Mucosa of gallbladder (tissue), 1 donor: ENCODE measurements around the gene JAKMIP2. TPM values are rescaled to one million over a fixed set of nuclear protein-coding genes. Genes with fewer than 3 reads are reported as not detected.
"Not testable (repeated sequence)": the region's sequence is repeated elsewhere in the genome, so short reads cannot be mapped to it uniquely, and the experiment has no call there.

Source experiments
- DNase-seq: peaks from one replicate; pipeline ENCODE4 v3.0.0-alpha.2; 2020; ENCODE audit warnings: low spot score
- total RNA-seq: library from RNA; stranded (reverse); gene quantifications from one replicate; pipeline ENCODE4 v1.2.1, GENCODE V29; 2021
- donor health status: DM: no; HTN: no; CAD: no.

JAKMIP2 gene
- total RNA-seq = 1.8 TPM

DNA sequence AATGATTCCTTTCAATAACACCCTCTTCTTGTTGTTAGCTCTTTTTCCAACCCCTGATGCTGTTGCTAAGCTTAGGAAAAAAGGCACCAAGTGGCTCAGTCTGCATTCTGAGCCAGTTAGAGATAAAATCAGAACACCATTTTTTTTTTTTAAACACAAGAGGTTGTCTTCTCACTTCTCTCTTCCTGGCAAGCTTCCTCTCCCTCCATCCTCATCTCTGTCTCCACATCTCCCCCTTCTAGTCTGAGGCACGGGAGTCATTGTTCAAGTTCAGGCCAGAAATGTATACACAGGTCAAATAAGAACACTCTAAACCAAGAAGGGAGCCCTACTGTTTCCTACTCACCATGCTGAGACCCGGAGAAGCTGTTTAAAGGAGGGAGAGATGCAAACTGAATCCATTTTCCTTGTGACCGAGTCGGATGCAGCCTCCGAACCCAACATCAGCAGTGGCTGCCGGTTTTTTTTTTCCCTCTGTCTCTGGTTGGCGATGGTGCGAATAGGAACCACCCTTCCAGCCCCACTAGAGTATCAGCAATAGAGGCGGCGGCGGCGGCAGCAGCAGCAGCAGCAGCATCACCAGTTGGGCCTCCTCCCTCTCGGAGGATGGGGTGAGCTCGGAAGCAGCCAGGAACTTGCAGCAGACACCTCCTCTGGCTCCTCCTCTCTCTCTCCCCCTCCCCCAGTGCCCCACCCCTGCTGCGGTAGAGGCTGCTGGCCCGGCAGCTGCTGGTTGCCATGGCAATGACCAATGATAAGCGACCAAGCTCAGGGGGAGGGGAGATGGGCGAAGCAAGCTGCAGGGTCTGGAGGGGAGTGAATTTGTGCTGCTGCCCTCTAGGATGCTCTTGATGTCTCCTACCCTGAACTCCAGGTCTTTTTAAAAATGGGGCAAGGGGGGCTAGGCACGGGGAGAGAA is at the start of gene JAKMIP2:
JAKMIP2 (minus strand) TSS at position 619 of the 919 bp plus-strand sequence. CDS start 110,922 bp downstream, outside the sequence.
- peak; percentile 62 for DNase-seq

DNA sequence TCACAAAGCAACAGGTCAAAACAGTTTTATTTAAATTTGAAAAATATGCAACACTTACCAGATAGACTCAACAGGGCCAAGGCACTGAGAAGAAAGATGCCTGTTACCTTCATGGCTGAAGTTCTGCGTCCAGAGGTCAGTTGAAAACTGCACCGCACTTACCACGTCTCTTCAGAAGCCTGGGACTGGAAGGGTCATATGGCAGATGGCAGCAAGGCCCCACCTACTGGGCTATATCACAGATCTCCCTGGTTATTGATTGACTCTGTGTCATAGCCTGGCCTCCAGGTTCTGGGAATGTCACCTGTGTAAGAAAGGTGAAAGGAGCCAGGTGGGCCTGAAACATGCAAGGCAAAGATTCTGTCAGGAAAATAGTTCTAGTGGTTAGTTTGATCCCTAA is 48.9 kb upstream of the JAKMIP2 start, which contains the start of gene SPINK1:
SPINK1 (minus strand) TSS at position 207 of the 400 bp plus-strand sequence; CDS start at position 113, 94 bp downstream.
- peak; percentile 35 for DNase-seq

DNA sequence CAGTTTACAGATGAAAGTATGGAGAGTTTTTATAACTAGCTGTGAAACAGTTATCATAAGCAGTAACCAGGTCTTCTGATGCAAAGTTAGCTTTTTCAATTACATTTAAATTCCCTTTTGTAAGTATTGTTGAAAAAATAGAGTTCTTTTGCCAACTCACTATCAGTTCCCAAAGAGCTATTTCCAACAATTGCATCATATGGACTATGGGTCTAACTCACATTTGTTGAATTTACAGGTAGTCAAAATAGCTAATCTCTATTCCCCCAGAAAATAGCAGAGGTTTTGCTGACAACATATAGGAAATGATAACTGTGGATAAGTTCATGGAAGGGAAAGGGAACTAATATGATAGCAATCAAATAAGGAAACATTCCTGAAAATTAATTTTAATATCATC is 47.5 kb upstream of the JAKMIP2 start:
- DNase-seq = no peak

DNA sequence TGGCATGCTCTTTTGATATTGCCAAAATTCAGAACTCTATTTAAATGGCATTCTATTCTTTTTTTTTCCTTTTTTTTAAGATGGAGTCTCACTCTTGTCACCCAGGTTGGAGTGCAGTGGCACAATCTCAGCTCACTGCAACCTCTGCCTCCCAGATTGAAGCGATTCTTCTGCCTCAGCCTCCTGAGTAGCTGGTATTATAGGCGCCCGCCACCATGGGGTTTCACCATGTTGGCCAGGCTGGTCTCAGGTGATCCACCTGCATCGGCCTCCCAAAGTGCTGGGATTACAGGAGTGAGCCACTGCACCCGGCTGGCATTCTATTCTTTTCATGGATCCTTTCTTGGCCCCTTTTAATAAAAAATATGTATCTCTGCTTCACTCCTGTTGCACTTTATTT is 44.5 kb upstream of the JAKMIP2 start:
- not testable (repeated sequence) for DNase-seq

DNA sequence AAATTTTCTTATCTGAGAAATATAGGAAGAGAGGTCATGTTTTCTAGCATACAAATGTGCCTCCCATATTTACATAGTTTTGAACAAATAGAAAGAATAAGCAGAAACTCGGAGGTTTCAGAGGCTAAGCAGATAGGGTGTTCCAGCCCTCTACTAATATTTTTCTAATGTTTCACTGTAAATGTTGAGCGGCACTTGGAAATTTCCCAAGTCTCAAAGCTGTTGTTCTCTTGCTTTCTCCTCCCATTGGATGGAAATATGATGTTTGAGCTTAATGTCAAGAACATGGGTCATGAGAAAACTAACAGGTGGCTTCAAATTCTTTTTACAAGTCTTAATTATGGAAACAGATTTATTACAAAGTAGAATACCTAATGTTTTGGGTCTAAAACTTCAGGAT is 43.8 kb upstream of the JAKMIP2 start:
- no peak for DNase-seq

DNA sequence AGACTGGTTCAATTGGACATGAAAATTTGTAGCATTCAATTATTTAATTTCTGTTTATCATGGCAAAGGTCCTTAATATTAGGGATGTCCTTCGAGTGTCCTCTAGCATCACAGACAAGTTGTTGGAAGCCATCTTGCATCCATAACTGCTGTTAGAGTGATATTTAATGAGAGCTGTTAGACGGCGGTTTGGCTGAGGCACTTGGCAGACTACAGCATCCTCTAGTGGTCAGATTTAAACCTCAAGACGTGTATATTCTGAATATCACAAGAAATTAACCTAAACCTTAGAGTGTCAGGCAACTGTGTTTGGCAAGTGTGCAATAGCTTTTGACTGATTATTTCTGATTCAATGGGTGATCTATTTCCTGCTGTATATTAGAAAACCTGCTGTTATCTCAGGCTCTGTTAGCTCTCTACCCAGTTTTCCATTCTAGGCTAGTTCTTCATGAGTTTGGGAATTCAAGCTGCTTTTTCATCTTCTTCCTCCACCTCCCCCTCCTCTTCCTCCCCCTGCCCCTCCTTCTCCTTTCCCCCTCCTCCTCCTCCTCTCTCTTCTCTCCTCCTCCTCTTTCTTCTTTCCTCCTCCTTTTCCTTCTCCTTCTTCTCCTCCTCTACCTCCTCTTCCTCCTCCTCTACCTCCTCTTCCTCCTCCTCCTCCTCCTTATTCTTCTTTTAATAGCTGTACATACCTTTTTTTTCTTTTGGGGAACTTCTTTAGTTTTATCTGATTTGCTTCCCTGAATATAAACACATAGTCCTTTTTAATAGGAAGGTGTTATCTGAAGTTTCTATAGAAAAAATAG is 40.4 kb upstream of the JAKMIP2 start:
- DNase-seq = peak; percentile 47

DNA sequence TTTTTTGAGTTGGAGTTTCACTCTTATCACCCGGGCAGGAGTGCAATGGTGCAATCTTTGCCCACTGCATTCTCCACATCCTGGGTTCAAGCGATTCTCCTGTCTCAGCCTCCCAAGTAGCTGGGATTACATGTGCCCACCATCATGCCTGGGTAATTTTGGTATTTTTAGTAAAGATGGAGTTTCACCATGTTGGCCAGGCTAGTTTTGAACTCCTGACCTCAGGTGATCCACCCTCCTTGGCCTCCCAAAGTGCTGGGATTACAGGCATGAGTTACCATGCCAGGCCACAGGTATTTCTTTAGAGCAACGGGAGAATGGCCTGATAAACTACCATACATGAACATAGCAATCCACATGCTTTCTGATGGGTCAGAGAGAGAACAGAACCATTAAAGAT is 39.7 kb upstream of the JAKMIP2 start:
- DNase-seq = not testable (repeated sequence)

DNA sequence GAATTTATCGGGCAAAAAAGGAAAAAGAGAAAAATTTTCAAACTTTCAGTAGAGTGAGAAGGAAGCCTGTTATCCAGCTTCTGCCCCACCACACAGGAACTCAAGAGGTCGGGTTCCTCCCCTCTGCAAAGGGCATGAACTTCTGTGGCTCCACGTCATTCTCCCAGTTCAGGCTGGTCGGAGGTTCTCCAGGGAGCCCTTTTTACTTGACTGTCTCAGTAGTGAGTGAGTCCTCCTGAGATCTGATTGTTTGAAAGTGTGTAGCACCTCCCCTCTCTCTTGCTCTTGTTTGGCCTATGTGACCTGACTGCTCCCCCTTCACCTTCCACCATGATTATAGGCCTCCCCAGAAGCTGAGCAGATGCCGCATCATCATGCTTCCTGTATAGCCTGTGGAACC is 39.2 kb upstream of the JAKMIP2 start:
- no peak for DNase-seq

DNA sequence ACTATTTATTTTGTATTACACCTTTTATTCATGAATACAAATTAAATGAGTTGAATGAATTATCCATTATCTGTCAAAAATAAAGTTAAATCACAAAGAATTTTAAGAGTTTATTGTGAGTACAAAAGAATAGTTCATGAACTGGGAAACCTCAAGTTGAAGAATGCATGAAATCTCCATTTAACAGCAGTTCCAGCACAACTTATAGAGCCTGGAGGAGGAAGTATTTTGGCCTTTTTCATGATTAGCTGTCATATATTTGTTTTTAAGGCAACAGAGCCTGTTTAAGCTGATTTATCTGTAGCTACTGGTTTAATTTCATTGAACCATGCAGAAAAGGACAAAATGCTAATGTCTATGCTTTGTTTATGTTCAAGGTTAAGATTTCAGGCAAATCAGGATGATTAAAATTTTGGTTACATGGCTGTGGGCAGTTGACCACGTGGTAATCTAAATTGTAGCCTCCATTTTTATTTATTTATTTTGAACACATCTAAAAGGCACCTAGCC is 36.8 kb upstream of the JAKMIP2 start:
- DNase-seq = no peak

DNA sequence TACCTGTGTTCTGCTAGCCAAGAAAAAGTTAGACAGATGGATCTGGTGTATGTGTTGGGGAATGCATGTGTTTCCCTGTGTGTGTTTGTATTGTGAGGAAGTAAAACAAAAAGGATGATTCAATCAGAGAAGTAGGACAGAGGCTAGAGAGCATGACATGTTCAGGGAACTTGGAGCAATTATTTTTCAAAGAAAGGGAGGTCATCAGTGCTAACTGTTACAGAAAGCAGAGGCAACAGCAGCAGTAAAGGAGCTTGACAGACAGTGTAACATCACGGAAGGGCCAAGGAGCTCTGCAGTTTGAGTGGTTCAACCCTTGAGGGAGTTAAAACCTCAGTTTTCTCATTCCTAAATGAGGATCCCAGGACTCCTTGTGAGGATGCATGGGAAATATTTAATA is 35.8 kb upstream of the JAKMIP2 start:
- DNase-seq = no peak

DNA sequence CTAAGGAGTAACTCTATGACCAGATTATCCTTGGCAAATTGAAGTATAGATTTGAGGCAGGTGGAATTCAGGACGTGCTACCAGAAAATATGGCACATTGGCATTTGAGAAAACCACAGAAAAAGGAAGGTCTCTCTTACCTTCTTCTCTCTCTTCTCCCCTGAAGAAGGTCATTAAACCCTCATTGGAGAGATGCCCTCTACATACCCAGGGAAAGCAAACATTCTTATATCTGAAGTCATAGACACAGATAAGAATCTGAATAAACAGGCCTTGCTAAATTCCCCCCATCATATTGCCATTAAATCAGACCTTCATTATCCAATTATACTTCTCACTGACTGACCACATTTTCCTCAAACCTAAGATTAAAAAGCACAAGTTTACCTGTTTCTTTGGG is 31.2 kb upstream of the JAKMIP2 start:
- no peak for DNase-seq

DNA sequence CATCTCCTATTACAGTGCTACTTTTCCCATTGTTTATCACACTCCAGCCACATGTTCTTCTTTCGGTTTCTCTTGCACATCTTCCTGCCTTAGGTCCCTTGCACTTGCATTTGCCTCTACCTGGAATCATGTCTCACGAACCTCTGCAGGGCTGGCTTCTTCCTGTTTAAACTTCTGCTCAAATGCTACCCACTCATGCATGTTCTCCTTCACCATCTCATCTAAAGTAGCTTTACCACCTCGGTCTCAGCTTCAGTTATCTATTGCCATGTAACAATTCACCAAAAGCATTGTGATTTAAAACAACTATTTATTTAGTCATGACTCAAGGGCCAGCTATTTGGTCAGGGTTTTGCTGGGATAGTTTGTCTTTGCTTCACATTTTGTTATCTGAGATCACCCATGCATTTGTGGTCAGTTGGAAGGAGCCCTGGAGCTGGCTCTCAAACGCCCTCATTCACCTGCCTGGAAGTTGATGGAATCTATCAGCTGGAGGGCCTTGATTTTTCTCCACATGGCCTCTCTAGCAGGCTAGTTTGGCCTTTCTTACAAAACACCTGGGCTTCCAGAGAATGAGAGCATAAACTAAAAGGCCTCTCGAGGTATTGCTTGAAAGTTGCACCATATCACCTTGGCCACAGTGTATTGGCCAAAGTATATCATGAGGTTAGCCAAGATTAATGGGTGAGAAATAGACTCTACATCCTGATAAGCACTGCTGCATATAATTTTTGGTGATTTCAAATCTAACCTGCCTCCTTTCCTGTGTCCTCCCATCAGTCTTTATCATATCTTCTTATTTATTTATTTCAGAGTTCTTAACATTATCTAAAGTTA is 27.5 kb upstream of the JAKMIP2 start:
- DNase-seq = no peak

DNA sequence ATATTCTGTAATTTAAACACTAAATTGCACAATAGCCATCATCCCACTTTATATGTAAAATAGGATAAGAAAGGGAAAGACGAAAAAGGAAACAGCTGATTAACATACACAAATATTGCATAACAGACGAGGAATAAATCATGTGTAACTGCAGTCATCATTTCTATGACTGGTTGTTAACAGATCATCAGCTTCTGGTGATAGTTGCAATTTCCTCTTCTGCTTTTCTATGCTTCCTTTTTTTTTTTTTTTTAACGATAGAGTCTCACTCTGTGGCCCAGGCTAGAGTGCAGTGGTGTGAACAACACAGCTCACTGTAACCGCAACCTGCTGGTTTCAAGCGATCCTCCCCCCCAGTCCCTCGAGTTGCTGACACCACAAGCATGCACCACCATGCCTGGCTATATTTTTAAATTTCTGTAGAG is 22.5 kb upstream of the JAKMIP2 start:
- DNase-seq = peak; percentile 12

DNA sequence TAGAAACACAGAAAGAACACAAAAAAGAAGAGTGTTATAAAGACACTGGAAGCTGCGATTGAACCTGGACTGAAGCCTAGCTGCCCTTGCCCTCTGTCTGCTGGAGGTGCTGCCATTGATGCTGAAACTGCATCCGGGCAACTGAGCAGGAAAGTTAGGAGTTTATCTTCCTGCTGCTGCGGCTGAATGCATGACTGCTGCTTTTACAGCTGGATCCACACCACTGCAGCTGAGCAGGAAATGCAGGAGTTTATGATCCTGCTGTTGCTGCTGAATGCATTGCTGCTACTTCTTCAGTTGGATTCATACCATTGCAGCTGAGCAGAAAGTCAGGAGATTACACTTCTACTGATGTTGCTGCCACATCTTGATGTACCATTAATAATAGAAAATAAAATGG is 21.8 kb upstream of the JAKMIP2 start:
- DNase-seq = no peak

DNA sequence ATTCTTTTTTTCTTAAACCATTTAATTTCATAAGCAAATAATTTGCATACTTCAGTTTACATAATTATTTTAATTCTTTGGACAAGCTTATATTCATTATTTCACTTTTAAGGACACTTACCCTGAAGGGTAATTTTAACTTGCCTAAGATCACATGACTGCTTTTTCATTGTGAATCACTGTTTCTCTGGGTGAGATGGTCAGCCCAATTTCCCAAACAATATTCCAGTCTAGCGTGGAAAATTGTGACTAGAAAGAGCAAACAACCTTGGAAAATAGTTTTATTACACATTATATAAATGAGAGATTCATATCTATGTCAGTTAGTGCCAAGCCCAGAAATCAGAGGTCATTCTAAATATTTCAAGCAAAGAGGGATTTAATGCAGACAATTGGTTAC is 21.4 kb upstream of the JAKMIP2 start:
- no peak for DNase-seq

DNA sequence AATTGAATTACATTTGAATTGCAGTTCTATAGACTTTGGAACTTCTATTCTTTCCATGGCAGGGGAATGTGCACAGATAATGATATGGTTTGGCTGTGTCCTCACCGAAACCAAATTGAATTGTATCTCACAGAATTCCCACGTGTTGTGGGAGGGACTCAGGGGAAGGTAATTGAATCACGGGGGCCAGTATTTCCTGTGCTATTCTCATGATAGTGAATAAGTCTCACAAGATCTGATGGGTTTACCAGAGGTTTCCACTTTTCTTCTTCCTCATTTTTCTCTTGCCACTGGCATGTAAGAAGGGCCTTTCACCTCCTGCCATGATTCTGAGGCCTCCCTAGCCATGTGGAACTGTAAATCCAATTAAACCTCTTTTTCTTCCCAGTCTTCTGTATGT is 20.6 kb upstream of the JAKMIP2 start:
- DNase-seq = not testable (repeated sequence)

DNA sequence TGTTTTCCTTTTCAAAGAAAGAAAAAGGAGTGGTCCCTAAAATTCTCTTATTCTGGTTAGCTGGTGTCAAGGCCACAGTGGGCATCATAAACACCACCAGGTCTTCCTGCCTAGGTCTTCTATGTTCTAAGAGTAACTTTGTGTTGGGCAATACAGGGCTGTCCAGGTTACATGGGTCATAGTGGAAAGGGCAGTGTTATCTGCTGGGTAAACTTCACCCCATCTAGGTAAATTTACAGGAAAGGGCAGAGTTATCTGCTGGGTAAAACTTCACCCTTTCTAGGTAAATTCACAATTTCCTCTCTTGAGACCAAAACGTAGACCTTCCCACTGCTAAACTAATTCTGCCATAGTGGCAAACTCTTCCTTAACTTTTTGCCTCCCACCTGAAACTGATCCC is 18.9 kb upstream of the JAKMIP2 start:
- DNase-seq = no peak

DNA sequence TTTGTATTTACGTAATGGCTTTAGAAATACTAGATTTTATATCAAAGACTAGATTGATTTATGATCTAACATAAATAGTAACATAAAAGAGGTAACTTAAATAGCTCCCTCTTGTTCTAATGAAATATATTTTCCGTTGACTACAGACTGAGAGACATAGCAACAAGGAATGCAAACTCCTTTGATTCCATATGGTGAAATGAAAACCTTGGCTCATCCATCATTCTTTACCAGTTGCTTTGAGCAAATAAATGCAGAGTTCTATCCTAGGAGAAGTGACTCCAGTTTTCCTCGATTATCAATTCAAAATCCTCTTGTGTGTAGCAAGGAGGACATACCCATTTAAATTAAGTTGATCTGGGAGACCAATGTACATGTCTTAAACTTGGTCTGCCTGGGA is 18.0 kb upstream of the JAKMIP2 start:
- no peak for DNase-seq

DNA sequence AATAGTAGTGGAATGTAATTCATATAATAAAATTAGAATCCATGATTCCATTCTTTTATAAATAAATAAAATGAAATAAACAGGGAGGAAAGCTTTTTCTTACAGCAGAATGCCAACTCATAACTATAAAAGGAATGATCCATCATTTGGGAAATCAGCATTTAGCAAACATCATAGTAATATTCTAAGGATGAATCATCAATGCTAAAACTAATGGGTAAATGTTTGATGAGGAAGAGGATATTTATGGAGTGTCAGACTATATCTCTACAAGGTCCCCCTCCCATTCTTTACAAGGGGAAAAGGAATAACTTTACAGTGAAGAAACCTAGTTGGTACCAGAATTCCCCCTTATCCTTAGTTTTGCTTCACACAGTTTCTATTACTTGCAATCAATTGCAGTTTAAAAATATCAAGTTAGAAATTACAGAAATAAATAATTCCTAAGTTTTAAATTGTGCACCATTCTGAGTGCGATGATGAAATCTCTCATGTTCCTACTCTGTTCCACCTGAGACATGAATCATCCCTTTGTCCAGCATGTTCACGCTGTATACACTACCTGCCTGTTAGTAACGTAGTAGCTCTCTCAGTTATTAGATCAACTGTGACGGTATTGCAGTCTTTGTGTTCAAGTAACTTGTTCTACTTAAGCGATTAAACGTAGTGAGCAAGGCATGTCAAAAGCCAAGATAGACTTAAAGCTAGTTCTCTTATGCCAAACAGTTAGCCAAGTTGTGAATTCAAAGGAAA is 14.2 kb upstream of the JAKMIP2 start:
- no peak for DNase-seq

DNA sequence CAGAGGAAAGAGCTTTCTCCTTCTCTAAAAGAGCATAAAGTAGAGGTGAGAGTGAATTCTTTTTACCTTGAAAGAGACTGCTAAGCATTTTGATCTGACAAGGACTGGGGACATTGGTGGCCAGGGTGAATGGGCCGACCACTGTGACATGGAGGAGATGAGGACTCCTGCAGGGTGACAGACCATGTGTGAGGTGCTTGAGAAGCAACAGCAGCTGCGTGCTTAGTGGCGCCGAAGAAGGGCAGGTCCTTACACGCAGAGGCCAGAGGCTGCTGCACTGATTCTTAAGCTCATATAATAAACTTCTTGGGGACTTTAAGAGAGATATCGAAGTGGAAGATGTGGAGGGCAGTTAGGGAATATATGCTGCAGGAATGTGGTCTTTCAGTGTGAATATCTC is 8.7 kb upstream of the JAKMIP2 start:
- DNase-seq = no peak

DNA sequence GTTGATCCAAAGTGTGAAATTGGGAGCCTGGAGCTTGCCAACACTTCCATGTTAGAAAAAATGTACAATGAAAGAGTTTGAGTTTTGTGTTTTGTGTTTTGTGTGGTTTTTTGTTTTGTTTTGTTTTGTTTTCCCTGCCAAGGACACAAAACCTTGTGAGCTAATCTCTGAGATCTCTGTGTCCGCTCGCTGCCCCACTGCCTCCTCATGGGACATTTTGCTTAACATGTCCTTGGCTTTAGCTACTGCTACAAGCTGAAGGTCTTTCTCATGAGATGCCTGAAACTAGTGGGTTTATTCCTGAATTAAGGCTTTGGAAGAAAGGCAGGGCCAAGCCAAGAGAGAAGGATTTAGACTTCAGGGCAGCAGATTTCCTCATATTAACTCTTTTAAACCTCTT is 7.3 kb upstream of the JAKMIP2 start:
- DNase-seq = no peak
